ENCODE data around the gene ZFAND4.

DNA sequence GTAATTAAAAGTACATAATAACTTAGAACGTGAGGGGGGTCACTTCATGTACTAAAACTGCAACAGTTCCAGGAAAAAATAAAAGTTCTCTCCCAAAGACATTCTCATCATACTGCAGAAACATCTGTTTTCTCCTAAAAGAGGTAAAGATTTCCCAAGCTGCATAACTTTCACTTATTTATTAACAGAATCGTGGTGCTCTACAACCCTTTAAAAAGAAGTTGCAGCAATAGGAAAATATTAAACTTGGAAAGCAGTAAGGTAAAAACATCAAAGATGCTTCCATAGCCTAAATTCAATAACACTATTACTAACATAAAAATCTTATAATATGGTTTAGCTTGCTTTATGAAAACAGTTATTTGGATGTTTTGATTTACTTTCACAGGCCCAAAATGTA is 23.3 kb downstream of the ZFAND4 start:
- TF ChIP-seq CTCF (IDR thresholded peaks at IDR 0.05 in 2 of 3, conservative IDR thresholded peaks at IDR 0.05 in 1 of 3; ENCODE audit: control insufficient read depth in 2 of 3, extremely low read depth in 1 of 3, insufficient read depth in 1 of 3, low read depth in 3 of 3, low read length in 3 of 3) (no peak), JUND (IDR thresholded peaks at IDR 0.05; ENCODE audit: low read depth, low read length) (no peak), HDAC2 (IDR thresholded peaks at IDR 0.05) (no peak), EP300 (IDR thresholded peaks at IDR 0.05; ENCODE audit: borderline replicate concordance in 1 of 2, control insufficient read depth in 1 of 2, low read depth in 2 of 2, low read length in 2 of 2) (no peak), USF2 (IDR thresholded peaks at IDR 0.05; ENCODE audit: borderline replicate concordance, low read depth, low read length) (no peak), POLR2AphosphoS5 (IDR thresholded peaks at IDR 0.05; ENCODE audit: low read length) (no peak), RELB (IDR thresholded peaks at IDR 0.05; ENCODE audit: low read depth) (no peak), TBL1XR1 (IDR thresholded peaks at IDR 0.05; ENCODE audit: low read depth, low read length) (no peak), NR2F1 (conservative IDR thresholded peaks at IDR 0.05) (no peak), SUZ12 (IDR thresholded peaks at IDR 0.05; ENCODE audit: unreplicated experiment) (no peak), POLR2A (IDR thresholded peaks at IDR 0.05; ENCODE audit: low read depth, low read length) (no peak), CBX3 (IDR thresholded peaks at IDR 0.05; ENCODE audit: borderline replicate concordance, low read depth) (no peak)
- TF ChIP-seq, protein P1, sequence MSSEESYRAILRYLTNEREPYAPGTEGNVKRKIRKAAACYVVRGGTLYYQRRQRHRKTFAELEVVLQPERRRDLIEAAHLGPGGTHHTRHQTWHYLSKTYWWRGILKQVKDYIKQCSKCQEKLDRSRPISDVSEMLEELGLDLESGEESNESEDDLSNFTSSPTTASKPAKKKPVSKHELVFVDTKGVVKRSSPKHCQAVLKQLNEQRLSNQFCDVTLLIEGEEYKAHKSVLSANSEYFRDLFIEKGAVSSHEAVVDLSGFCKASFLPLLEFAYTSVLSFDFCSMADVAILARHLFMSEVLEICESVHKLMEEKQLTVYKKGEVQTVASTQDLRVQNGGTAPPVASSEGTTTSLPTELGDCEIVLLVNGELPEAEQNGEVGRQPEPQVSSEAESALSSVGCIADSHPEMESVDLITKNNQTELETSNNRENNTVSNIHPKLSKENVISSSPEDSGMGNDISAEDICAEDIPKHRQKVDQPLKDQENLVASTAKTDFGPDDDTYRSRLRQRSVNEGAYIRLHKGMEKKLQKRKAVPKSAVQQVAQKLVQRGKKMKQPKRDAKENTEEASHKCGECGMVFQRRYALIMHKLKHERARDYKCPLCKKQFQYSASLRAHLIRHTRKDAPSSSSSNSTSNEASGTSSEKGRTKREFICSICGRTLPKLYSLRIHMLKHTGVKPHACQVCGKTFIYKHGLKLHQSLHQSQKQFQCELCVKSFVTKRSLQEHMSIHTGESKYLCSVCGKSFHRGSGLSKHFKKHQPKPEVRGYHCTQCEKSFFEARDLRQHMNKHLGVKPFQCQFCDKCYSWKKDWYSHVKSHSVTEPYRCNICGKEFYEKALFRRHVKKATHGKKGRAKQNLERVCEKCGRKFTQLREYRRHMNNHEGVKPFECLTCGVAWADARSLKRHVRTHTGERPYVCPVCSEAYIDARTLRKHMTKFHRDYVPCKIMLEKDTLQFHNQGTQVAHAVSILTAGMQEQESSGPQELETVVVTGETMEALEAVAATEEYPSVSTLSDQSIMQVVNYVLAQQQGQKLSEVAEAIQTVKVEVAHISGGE (CRISPR knock-in tag; IDR thresholded peaks at IDR 0.05), result no peak
